Subcutaneous abdominal adipose tissue (tissue), 5 donors: ENCODE data around the gene LGALS9B.
"Not testable (repeated sequence)": the region's sequence is repeated elsewhere in the genome, so short reads cannot be mapped to it uniquely, and the experiment has no call there.

ENCODE experiments used
- H3K27ac ChIP-seq: one replicate; pipeline ENCODE4 v1.7.0; 2013; ENCODE audit warnings: low read depth, mild to moderate bottlenecking, inconsistent platforms, low read length, moderate library complexity
- H3K27me3 ChIP-seq, 5 donors: one replicate each; pipeline ENCODE4 v1.7.0; 2013; ENCODE audit warnings: low read length in 5 of 5, inconsistent platforms in 1 of 5; ENCODE audit not compliant: control insufficient read depth in 5 of 5, insufficient read depth in 4 of 5
- H3K36me3 ChIP-seq, 5 donors: one replicate each; pipeline ENCODE4 v1.7.0; 2013; ENCODE audit warnings: low read length in 5 of 5; ENCODE audit not compliant: control insufficient read depth in 5 of 5, insufficient read depth in 5 of 5
- H3K4me1 ChIP-seq, 5 donors: one replicate each; pipeline ENCODE4 v1.7.0; 2013; ENCODE audit warnings: low read length in 5 of 5, mild to moderate bottlenecking in 3 of 5, moderate library complexity in 1 of 5; ENCODE audit not compliant: control insufficient read depth in 5 of 5, insufficient read depth in 5 of 5
- H3K4me3 ChIP-seq, 5 donors: one replicate each; pipeline ENCODE4 v1.7.0; 2013; ENCODE audit warnings: low read length in 5 of 5, low read depth in 1 of 5
- H3K9ac ChIP-seq, 5 donors: one replicate each; pipeline ENCODE4 v1.7.0; 2013; ENCODE audit warnings: low read length in 5 of 5, mild to moderate bottlenecking in 4 of 5, moderate library complexity in 3 of 5
- H3K9me3 ChIP-seq, 5 donors: one replicate each; pipeline ENCODE4 v1.7.0; 2013; ENCODE audit warnings: low read length in 5 of 5; ENCODE audit not compliant: control insufficient read depth in 5 of 5
- donor health status: healthy.
- donor health status: healthy.
- donor health status: healthy.
- donor health status: healthy.
- donor health status: healthy.

LGALS9B gene

DNA sequence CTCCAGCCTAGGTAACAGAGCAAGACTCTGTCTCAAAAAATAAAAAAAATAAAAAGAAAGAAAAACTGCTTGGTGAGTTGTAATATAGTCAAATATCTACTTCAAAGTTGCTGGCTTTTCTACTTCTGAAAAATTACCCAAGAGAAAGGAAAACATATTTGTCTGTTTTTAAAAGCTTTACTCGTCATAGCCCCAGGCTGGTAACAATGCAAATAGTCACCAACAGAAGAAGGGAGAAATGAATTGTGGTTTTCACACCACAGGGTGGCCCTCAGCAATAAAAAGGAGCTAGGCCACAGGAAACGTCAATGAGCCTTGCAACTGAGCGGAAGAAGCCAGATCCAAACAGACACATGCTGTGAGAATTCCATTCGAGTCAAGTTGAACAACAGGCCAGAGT is 1.8 kb upstream of the LGALS9B start:
- not testable (repeated sequence) for H3K4me3 ChIP-seq, H3K9ac ChIP-seq, H3K27me3 ChIP-seq, H3K36me3 ChIP-seq, H3K4me1 ChIP-seq, H3K27ac ChIP-seq, H3K9me3 ChIP-seq

DNA sequence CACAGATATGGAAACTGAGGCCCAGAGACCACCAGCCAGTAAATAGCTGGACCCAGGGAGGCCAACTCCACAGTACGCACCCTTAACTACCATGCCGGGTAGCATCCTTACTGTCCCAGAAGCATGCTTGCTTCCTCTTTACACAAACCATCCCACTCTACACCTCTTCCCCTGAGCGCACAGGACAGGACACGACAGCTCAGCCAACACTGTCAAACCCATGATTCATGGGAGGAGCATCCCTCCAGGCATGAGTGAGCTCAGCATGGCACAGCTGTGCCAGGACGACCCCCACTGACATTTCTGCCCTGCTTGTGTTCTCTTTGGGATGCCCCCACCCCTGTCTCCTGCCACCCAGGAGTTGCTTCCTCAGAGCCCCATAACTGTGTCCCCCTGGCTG is 340 bp downstream of the LGALS9B start:
- not testable (repeated sequence) for H3K27me3 ChIP-seq, H3K9ac ChIP-seq, H3K4me3 ChIP-seq, H3K36me3 ChIP-seq, H3K4me1 ChIP-seq, H3K9me3 ChIP-seq, H3K27ac ChIP-seq

DNA sequence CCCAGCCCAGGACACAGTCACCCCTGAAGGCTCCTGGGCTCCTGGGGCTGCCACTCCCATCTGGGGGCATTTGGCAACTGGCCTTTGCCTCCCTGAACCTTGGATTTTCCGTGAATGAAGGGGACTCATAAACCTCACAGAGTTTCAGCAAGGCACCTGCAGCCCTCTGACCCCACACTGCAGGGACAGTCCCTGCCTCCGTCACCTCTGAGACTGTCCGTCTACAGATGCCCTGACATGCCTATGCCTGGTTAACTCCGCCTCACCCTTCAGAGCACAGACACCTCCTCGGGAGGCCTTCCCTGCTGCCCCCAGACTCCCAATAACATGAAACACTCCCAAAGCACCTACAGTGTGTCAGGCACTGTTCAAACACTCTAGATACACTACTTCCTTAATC is 786 bp downstream of the LGALS9B start:
- not testable (repeated sequence) for H3K4me3 ChIP-seq, H3K27ac ChIP-seq, H3K9ac ChIP-seq, H3K9me3 ChIP-seq, H3K4me1 ChIP-seq, H3K27me3 ChIP-seq, H3K36me3 ChIP-seq

DNA sequence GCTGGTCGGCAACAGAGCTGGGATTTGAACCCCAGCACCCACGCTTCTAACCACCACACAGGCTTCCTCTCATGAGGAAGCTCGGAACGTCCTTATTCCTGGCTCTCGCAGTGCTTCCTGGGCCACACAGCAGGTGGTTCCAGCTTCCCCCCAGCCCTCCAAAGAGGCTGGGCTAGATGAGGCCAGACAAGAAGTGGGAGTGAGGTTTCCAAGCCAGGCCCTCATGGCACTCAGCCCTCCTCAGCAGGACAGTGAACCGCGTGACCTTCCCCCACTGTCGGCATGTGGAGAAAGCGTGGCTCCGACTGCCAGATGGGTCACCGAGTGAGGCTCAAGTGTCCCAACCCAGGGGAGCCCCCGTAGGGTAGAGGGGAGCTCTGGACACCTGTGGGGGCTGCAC is 1.8 kb downstream of the LGALS9B start:
- not testable (repeated sequence) for H3K4me3 ChIP-seq, H3K27ac ChIP-seq, H3K36me3 ChIP-seq, H3K9me3 ChIP-seq, H3K9ac ChIP-seq, H3K27me3 ChIP-seq, H3K4me1 ChIP-seq

DNA sequence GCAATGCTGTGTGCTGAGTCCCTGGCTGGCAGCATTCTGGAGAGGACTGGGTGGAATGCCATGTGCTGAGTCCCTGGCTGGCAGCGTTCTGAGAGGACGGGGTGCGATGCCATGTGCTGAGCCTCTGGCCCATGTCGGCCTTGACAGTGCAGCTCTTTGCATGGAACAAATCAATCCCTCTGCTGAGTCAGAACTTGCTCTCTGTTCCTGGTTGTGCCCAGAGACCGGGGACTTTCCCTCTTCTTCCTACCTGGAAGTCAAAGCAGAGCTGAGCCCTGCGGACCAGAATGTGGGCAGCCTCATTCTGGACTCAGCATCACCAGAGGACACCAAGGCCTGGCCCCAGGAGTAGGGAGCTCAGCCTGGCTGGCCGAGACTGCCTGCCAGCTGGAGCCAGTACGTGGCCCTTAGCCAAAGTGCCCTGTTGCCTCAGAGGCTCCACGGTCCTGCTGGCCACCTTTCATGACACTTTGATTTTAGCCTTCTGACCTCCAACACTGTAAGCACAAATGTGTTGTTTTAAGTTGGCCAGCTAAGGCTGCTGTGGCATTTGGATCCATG is 2.4 kb downstream of the LGALS9B start:
- not testable (repeated sequence) for H3K4me3 ChIP-seq, H3K36me3 ChIP-seq, H3K9ac ChIP-seq, H3K4me1 ChIP-seq, H3K27me3 ChIP-seq, H3K9me3 ChIP-seq, H3K27ac ChIP-seq

DNA sequence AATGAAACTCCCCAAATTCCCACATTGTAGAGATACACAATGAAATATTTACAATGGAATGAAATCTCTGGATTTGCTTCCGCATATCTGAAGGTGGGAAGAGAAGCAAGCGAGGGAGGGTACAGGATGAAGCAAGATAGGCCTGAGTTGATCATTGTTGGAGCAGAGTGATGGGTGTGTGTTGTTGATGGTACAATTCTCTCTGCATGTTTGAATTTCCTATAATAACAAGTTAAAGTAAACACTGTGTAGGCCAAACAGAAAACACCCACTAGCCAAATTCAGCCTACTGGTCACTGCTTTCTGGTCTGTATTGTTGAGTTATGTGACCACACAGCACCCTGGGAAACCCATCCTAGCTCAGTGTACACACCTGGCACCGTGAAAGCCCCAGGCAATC is 5.2 kb downstream of the LGALS9B start:
- H3K4me3 ChIP-seq, H3K36me3 ChIP-seq, H3K9ac ChIP-seq, H3K4me1 ChIP-seq, H3K27me3 ChIP-seq, H3K9me3 ChIP-seq, H3K27ac ChIP-seq: not testable (repeated sequence)

DNA sequence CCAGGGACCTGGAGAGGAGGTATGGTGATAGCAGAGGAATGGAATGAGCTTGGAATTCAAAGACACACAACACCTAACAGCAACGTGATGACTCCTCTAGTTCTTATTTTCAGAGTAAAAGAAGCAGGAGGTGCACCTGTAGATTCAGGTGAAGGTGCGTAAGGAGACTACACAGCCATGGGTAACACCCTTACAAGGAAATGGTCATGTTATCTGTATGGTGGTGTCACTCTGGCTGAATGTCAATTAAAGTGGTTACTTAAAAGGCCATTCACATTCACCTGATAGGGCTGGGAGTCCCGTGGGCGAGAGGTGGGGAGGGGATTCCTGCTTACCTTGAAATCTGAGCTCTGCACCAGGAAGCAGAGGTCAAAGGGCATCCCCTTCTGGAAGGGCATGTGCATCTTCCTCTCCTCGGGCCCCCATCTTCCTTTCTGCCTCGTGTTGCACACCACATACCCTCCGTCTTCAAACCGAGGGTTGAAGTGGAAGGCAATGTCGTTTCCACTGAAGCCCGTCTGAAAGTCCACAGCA is 9.4 kb downstream of the LGALS9B start:
- H3K27me3 ChIP-seq, H3K36me3 ChIP-seq, H3K4me3 ChIP-seq, H3K9me3 ChIP-seq, H3K9ac ChIP-seq, H3K27ac ChIP-seq, H3K4me1 ChIP-seq: not testable (repeated sequence)

DNA sequence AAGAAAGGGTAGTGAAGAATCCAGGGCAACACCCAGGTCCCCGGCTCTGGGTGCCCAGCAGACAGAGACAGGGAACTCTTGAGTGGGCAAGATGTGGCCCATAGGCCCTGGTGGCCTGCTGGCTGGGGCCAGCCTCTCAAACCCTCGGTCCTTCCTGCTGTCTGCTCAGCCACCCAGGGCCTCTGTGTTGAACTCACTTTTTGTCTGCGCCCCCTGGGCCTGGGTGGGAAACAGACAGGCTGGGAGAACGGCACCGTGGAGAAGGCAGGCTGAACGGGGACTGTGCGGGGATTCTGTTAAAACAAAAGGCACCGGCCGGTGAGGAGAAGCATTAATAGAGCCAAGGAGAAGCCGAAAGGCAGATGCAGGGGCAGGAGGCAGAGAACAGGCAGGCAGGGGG is 12.2 kb downstream of the LGALS9B start:
- not testable (repeated sequence) for H3K4me3 ChIP-seq, H3K9me3 ChIP-seq, H3K4me1 ChIP-seq, H3K27me3 ChIP-seq, H3K9ac ChIP-seq, H3K36me3 ChIP-seq, H3K27ac ChIP-seq

DNA sequence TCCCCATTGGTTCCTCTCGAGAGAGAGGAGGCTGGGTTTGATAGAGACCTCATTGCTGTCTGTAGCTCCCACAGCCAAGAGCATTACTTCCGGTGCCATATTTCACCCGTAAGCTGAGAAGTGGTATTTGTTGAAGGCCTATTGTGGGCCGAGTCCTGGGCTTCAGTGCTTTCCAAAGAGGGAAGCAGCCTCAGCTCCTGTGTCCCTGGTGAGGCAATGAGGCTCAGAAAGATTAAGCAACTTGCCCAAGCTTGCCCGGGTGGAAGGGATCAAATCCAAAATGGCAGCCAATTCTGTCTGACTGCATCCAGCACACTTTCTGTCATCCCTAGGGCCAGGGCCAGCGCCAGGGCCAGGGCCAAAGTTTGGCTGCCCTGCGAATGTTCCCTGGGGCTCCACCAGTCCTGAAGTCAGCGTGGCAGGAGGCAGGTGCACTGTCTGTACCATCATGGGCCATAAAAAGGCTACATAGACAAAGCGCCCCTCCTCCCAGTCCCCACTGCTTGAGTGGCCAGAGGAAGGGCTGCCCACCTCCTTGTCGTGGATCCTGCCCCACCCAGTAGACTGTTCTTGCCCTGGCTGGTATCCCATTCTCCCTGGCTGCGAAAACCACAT is 13.4 kb downstream of the LGALS9B start:
- H3K27ac ChIP-seq, H3K27me3 ChIP-seq: not testable (repeated sequence)

DNA sequence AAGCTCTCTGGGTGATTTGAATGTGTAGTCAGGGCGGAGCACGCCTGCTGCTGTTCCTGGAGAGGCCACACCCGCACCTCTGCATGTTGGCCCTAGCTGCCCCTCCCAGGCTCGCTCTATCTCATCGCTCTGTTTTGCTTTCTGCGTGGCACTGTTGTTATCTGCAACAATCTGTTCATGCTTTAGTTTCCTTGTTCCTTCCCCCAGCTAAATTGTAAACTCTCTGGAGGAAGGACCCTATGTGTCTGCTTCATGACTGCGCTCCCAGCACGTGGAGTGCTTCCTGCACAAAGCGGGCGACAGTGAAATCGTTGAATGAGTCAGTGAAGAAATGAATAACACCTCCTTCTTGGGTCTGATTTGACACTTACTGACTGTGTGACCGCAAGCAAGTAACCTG is 16.5 kb downstream of the LGALS9B start:
- not testable (repeated sequence) for H3K36me3 ChIP-seq, H3K4me3 ChIP-seq, H3K9me3 ChIP-seq, H3K27me3 ChIP-seq, H3K9ac ChIP-seq, H3K4me1 ChIP-seq, H3K27ac ChIP-seq

More for the DNA sequence above, 13.4 kb downstream of the LGALS9B start:
- H3K4me1 ChIP-seq, H3K4me3 ChIP-seq, H3K36me3 ChIP-seq, H3K9ac ChIP-seq, H3K9me3 ChIP-seq: not testable (repeated sequence)
